Measurements from ENCODE around the gene NR0B2.
A peak's percentile ranks its signal among the peaks of the same experiment; 100 is the strongest.

DNA sequence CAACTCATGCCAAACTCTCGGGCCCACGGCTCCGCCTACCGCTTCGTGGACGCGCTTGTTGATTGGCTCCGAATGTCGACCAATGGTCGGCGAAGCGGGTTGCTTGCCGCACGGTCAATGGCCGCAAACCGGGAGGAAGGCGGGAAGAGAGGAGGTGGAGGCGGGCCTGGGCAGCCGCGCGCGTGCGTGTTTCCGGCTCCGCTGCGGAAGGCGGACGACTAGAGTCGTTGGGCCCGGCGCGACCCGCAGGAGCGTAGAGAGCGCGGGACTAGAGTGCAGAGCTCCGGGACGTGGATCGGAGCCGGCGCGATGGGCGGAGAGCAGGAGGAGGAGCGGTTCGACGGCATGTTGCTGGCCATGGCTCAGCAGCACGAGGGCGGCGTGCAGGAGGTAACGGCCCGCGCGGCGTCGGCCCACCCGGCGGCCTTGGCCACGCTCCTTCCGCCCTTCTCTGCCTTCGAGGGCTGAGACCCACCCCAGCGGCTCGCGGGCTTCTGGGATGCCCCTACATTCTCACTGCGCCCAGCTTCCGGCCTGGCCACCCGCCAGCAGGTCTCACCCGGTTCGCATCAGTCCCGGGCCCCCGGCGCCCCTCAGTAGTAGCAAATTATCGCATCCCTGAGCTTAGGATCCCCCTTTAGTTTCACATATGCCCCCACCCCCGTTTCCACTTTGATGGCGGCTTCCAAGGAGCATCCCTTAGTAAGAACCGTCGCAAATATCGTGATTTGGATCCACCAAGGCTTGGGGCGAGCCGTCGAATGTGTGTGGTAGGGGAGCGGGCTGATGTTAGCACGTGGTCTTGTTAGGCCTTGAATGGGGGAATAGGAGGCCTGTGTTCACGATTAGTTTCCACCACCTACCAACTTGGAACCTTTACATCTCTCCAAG lies 8.0 kb upstream of the NR0B2 start, which contains the start of gene NUDC:
- TF ChIP-seq, protein P1, sequence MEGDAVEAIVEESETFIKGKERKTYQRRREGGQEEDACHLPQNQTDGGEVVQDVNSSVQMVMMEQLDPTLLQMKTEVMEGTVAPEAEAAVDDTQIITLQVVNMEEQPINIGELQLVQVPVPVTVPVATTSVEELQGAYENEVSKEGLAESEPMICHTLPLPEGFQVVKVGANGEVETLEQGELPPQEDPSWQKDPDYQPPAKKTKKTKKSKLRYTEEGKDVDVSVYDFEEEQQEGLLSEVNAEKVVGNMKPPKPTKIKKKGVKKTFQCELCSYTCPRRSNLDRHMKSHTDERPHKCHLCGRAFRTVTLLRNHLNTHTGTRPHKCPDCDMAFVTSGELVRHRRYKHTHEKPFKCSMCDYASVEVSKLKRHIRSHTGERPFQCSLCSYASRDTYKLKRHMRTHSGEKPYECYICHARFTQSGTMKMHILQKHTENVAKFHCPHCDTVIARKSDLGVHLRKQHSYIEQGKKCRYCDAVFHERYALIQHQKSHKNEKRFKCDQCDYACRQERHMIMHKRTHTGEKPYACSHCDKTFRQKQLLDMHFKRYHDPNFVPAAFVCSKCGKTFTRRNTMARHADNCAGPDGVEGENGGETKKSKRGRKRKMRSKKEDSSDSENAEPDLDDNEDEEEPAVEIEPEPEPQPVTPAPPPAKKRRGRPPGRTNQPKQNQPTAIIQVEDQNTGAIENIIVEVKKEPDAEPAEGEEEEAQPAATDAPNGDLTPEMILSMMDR (conservative IDR thresholded peaks at IDR 0.05): no peak
- TF ChIP-seq ZFX (IDR thresholded peaks at IDR 0.05): peak; percentile 94
